IPS-NIHi11 (cell line): ENCODE results near the gene LPP.
A peak's percentile ranks its signal among the peaks of the same experiment; 100 is the strongest.

Experiments
- DNase-seq: peaks from one replicate; pipeline ENCODE4 v3.0.0; 2012; ENCODE audit warnings: mixed read lengths, low spot score

The LPP gene

DNA sequence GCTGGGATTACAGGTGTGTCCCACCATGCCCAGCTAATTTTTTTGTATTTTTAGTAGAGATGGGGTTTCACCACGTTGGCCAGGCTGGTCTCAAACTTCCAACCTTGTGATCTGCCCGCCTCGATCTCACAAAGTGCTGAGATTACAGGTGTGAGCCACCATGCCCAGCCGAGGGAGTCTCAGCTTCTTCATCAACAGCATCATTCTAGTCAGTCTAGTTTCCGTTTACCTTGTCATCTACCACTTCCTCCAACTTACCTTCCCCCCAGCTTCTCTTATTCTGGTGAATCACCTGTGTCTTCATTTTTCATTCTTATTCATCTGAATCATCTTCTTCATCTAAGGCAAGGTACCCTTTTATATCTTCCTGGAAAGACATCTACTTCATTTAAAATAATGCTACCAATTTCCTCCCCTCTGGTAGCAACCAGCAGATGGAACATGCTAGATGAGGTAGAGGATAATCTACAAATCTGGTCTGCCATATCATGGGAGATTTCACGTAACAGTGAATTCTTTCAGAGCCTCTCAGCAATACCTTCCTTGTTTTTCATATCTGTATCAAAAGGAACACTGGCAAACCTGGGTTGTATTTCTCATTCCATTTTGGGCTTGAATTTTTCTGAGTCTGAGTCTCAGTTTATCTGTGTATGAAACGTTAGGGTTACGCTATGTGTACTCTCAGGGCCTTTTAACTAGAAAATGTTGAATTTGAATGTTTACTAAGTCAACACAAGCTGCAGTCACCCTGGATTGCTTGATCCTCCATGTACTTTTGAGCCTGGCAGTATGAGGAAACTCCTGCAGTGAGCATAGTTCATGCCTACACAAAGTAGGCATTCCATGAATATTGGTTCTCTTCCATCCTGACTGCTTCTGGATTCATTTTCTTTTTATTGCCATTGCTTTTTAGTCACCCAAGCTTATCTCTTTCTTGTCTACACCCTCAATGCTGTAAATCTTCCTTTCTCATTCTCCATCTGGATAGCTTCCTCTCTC lies 16.8 kb downstream of the LPP start:
- DNase-seq = no peak

DNA sequence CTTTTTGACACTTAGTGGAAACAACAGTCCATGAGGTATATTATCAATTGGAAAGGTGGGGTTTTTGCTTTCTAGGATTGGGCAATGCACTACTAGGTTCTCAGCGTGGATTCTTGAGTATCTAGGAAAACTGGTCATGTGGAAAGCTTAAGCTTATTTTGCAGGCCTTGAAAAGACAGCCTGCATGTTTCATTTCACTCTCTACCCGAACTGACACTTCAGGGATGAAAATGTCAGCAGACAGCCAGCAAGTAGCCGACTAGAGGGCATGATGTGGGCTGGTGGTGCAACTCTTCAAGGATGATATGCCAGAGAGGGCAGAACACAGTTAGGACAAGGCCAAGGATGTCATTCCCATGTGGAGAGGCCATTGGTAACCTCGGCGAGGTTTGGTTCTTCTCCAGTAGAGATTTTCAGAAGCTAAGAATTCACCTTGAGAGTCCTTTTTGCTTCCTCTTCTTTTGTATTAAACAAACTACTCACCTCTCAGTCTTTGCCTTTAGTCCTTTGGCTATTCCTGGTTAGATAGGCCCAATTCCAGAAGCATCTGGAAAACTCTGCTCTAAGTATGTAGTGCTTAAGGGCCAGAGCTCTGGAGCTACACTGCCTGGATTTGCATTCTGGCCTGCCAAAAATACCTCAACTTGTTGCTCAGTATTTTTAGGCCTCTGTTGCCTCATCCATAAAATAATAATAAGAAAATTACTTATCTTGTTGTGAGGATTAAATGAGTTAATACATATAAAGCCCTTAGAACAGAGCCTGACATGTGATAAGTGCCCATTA lies 17.9 kb downstream of the LPP start:
- DNase-seq = no peak

DNA sequence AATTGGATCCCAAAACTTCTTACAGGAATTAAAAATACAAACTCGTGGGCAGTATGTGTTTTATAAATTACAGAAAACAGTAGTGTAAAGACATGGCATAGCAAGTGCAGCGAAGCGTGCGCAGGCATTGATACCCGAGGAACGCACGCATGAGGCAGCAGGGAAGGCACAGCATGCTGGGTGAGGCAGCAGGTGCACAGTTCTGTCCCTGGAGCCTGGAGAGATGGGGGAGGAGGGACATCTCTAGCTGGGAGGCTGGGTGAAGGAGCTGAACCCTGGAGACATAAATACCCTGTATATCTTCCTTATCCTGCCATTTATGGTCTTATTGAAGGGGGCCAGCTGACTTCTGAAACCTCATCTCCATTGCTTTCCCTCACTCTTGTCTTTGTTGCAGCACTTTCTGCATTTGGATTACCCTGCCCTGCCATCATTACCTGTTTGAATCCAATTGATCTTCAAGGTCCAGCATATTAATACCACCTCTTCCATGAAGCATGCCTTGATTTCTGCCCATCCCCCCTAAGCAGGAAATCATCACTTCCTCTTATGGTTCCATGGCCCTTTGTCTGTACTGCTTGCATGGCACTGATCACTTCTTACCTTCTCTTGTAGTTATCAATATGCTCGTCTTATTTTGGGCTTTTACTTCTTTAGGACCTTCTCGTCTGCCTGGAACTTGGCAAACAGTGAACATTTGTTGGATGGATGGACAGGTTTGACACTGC lies 20.5 kb downstream of the LPP start:
- no peak for DNase-seq

DNA sequence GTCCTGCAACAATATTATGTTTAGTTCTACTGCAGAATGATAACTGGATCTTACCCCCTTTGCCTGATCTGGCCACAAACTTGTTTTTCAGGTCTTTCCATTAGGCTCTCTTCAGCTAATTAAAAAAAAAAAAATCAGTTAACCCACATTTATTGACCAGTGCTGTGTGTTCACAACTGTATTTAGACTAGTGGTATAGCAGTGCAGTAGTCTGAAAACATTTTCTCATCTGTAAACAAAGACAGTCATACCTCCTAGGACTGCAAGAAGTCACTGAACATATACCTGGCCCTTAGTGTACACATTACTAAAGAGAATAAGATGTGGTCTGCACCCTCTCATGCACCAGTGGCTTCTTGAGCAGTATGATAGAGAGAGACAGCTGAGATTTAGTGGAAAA lies 22.5 kb downstream of the LPP start:
- DNase-seq = no peak

DNA sequence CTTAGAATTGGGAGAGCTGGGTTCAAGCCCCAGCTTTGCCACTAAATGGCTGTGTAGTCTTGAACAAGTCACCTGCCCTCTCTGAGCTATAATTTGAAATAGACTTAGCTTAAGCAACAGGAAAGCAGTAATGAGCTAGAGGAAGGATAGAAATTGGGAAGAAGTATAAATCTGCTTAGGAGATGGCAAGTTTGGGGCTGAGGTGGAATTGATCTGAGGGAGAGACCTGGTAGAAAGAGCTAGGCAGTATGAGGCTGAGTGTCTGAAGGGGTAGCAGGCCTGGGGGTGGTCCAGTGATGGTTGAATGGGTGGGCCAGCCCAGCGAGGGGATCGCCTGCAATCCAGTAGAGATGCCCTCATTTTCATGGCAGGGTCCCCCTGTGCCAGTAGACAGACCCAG lies 22.9 kb downstream of the LPP start:
- DNase-seq = no peak

DNA sequence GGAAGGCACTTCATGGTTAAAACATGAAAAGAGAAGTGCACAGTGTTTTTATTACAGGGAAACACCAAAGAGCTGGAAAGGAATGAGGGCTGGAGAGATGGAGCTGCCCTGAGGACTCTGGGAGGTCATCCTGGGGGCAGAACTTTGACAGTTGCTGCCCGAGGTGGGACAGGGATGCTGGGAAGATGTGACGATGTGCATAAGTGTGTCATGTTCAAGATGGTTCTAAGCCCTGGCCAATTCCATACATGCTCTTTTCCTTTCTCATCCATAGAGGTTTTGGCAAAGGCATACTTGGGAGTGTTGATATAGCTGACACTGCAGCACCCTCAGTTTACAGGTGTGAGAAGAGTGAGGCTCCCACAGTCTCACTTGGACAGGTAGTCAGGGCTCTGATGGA lies 23.8 kb downstream of the LPP start:
- DNase-seq = no peak

DNA sequence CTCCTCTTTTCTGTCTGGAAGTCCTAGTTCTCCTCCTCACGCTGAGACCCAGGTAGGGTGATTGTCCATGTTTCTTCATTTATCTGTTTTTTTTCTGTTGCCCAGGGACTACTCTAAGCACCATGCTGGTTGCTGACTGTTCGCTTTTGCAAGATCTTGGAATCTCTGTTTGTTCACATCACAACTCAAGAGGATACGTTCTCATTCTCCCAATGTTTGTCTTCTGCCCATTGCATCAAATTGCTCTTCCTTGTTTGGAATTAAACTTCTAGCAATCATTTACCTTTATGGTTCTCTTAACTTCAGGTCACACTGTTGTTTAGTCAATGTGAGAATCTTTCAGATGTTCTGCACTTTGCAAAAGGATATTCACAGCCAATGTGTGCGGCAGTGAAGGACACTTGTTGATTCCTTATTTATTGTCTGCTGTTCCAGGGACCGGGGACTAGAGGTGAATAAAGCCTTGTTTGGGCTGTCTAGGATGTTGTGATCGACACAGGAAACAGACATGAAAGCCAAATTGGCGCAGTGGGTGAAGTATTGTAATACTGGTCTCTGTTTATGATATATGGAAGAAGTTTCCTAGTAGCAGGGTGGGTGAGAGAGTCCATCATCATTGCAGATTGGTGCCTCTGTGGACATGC lies 24.5 kb downstream of the LPP start:
- no peak for DNase-seq

DNA sequence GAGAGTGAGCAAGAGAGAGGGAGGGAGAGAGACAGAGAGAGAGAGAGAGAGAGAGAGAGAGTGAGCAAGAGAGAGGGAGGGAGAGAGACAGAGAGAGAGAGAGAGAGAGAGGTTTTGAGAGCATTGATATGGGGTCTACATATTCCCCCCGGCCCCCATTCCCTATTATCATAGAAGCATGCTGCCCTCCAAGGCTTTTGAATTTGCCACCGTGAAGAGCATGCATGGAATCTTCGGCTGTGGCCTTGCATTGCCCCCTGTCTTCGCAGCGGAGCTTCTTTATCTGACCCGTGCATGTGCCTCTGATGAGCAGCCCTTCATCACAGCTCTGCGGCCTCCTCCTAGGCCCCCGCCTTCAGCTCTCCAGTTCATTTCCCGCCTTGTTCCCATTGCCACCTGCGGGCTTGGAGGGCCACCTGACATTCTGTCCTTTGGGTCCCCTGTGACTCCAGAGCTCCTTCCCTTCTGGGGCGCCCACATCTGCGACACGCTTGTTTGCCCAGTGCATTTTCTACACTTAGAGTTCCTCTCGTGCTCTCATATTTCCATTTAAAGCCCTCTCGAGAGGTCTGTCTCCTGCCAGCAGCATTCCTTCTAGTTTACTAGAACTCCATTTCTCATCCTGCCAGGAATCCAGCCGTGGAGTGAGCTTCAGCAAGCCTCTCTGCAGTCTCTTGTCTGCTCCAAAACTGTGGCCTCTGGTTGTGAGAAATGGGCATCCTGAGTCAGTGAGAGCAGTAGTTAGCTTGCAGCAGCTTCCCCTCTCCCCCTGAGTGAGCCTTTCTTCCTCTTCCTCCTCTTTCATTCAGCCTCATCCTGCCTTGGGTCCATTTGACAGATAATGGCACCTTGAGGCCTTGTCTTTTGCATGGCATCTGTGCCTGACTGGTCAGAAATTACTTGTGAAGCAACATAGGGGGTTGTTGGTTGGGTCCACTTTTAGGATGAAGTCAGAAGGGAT lies 25.3 kb downstream of the LPP start:
- no peak for DNase-seq

DNA sequence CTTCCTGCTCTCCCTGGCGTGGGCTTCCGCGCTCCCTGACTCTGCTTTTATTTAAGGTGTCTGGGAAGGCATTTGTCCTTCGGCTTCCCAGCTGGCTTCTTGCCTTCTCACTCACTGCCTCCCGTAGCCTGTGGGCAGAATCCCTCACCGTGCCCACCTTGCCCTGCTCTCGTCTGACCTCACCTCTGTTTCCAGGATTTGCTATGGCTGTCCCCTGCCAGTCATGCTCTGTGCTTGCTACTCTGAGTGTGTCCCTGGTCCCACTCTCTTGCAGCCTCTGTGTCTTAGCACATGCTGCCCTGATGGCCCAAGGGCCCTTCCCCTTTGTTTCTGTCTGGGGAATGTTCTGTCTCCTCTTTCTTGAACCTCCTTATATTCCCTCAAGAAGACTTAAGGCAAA lies 26.2 kb downstream of the LPP start:
- no peak for DNase-seq

DNA sequence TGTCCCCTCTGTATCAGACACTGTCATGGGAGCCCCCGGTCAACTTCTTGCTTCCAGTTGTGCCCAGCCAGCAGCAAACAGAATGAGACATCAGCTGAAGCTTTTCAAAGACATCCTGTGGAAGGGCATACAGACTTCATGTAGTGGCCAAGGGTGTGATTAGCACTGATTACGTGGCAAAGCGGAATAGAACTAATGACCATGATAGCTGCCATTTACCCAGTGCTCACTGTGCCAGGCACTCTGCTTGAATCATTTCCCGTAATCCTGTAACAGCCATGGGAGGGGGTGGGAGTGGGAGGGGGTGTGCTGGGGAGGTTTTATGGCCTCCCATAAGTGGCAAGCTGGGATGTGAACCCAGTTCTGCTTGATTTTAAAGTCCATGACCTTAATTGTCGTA lies 29.5 kb downstream of the LPP start:
- DNase-seq = no peak

DNA sequence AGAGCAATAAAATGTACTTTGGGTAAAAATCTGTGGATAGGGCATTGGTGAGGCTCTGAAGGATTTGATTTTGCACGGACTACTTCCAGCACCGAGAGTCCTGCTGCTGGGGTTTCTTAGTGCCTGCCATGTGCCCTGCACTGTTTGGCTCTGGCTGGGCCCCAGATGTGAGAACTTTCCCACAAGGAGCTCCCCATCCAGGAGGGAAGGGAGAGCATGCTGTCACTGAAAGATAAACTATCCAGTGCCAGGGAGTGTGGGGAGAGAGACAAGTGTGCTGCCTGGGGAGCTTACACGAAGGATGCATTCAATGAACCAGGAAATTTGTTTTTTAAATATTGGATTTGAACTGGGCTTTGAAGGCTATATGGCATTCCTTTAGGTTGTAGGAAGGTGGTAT lies 30.2 kb downstream of the LPP start:
- DNase-seq = no peak

DNA sequence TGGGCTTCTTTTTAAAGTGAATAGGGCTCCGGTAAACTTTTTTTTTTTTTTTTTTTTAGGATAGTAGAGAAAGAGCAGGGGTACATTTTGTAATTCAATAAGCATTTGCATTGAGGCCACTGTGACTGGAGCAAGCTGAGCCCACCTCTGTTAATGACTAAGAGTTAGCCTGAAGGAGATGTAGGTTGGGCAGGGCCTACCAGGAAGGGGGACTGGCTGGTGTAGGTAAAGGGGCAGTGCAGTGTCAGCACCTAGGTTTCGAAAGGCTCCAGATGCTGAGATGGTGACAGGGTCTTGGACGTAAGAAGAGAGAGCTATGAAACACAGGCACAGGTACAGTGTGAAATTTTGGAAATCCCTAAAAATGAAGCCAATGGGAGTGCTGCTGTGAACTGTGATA lies 30.7 kb downstream of the LPP start:
- DNase-seq = no peak

DNA sequence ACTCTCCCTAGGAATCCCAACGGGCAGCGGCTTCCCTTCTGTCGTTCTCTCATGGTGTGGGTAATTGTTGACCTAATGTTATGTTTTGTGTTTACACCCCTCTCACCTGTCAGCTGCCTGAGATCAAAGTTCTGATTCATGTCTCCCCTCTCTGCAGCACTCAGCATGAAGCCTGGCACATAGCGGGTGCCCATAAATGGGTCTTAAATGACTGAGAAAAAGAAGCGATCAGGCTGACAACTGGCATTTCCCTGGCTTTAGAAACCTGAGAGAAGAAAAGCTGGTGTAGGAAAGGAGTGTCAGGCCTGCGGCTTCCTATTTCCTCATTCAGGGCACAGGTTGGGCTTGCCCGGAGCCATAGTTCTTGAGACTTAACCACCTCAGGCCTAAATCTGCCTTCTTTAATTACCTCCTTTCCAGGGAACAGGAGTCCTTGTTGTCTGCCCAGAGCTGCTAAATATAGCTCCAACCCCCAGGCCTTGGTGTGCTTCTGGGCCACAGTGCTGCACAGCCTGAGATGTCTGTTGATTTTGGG lies 31.8 kb downstream of the LPP start:
- DNase-seq = peak; percentile 47

DNA sequence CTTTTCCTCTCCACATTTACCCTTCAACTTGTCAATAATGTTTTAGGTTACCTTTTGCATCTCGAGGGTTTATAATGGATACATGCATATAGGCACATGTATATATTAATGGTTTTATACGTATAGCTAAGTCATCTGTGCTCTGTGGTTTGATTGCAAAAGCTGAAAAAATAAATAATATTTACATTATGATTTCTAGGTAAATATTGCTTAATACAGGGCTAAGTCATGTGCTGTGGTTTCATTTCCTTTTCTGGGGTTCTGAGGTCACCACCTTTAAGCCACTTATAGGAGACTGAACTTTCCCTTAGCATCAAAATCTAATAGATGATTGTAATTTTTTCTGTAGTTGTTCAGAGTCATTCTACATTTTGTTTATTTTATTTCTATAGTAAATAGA lies 33.1 kb downstream of the LPP start:
- no peak for DNase-seq

DNA sequence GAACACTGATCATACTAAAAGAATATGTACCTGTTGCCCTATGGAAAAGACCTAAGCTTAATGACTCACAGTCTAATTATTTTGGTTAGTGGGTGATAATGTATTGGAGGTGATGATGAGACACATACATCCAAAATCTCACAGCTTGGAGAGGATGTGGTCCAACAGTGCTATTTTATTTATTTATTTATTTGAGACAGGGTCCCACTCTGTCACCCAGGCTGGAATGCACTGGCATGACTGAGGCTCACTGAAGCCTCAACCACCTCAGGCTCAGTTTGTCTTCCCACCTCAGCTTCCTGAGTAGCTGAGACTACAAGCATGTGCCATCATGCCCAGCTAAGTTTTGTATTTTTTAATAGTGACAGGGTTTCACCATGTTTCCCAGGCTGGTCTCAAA lies 35.0 kb downstream of the LPP start:
- no peak for DNase-seq

DNA sequence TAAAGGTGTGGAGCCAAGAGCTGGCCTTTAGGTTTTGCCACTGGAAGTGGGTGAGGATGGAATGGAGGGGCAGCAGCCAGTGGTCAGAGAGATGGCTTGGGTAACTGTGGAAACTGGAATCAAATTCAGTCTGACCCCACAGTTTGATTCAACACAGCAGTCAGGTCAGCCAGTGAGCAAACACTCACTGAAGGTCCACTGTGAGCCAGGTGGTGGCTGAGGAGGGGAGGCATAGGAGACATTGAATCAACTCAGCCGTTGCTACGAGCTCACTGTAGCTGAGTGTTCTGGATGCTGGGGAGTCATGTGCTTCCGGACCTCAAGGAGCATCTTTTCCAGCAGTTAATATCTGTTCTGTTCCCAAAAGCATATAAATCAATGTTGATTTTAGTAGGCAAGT lies 37.5 kb downstream of the LPP start:
- no peak for DNase-seq

DNA sequence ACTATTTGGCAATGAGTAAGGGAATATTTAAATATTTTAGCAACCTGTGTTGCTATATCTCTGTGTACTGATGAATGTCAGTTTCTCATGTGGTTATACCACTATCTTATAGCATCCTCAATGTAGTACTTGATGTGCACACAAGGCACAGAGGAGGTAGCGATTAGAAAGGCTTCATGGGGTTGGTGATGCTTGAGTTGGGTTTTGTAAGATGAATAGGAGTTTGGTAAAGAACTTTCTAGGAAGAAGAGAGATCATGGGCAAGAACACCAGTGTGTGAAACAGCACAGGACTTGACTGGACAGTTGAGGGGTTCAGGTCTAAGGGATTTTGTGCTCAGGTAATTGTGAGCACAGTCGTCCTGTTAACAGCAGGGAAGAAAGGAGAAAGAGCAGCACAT lies 38.1 kb downstream of the LPP start:
- DNase-seq = no peak

DNA sequence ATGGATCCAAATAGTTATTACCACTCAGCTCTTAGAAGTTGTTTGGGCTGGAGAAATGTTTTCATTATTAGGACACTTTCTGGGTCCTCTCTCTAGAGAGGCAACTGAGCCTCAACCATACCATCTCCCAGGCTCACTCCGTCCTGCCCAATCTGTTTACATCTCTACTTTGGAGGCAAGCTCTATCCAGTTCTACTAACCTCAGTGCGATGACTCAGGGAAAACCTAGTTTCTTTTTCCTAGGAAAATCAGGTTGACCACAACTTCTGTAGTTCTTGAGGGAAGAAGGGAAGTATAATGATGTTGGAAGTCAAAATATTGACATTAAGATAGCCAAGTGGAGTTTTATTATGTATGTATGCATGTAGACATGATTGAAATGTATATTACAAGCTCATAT lies 40.4 kb downstream of the LPP start:
- no peak for DNase-seq

DNA sequence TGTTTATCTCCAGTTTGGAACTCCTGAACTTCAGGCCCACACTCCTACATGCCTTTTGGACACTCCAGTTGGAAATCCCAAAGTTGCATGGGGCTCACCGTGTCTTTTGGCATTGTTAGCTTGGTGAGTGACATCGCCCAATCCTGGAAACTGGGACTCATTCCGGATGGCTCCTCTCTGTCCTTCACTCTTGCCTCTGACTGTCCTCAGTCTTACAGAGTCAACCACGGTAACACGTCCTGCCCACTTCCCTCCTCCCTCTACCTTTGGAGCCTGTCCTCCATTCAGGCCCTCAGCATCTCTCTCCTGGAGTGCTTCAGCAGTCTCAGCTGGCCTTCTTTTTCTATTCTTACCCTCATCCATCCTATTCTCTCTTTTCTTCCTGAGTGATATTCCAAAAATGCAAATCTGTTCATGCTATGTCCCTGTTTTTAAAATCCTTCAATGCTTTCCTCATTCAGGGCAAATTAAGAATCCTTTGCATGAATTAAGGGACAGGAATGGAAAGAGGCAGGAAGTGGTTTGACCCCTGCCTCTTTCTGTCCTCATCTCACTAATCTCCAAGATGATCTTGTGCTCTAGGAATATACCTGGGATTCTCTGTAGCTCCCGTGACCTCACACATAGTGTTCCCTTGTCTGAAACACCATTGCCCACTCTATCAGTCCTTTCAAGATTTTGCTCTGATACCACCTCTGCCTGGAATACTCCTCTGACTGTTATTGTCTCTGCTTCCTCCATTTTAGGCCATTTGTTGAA lies 42.5 kb downstream of the LPP start:
- DNase-seq = no peak

DNA sequence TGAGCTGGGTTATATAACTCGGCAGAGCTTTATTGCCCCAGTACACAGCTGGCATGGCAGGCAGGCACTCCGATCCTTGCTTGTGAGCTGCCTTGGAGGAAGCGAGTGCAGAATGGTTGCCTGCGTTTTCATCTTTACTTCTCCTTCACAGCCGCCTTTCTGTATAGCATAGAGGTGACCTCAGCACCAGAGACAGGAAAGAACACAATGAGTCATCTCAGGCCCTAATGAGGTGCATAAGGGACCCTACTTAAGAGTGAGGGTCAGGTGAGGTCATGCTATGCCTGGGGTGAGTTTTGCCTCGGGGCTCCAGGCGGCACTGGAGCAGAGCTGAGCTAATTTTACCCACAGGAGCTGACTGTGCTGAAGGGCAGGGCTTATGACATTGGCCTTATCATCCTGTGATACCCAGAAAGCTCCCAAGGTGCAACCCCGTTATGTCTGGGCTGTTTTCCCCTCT lies 43.5 kb downstream of the LPP start:
- no peak for DNase-seq
